ENCODE results near the gene CAMK1. TPM values are rescaled to one million over a fixed set of nuclear protein-coding genes. Genes with fewer than 3 reads are reported as not detected.

The CAMK1 gene
- total RNA-seq, 1 experiment from 2014 or later: 9.7 TPM

GRCh38 chr3:9721015-9721699 is 48.6 kb downstream of the CAMK1 start:
- POLR2A ChIA-PET: no interaction called here
- TF ChIP-seq POLR2AphosphoS5 (IDR thresholded peaks at IDR 0.05; ENCODE audit: low read depth, low read length): no peak
- TF ChIP-seq SIN3A (IDR thresholded peaks at IDR 0.05; ENCODE audit: borderline replicate concordance, insufficient read depth, low read depth, low read length): no peak
- no peak for TF ChIP-seq TCF7L2 (IDR thresholded peaks at IDR 0.05; ENCODE audit: low read depth, low read length)
- TF ChIP-seq, protein P1, sequence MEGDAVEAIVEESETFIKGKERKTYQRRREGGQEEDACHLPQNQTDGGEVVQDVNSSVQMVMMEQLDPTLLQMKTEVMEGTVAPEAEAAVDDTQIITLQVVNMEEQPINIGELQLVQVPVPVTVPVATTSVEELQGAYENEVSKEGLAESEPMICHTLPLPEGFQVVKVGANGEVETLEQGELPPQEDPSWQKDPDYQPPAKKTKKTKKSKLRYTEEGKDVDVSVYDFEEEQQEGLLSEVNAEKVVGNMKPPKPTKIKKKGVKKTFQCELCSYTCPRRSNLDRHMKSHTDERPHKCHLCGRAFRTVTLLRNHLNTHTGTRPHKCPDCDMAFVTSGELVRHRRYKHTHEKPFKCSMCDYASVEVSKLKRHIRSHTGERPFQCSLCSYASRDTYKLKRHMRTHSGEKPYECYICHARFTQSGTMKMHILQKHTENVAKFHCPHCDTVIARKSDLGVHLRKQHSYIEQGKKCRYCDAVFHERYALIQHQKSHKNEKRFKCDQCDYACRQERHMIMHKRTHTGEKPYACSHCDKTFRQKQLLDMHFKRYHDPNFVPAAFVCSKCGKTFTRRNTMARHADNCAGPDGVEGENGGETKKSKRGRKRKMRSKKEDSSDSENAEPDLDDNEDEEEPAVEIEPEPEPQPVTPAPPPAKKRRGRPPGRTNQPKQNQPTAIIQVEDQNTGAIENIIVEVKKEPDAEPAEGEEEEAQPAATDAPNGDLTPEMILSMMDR (IDR thresholded peaks at IDR 0.05): no peak
- TF ChIP-seq REST (IDR thresholded peaks at IDR 0.05; ENCODE audit: insufficient read depth in 1 of 2, low read depth in 2 of 2, low read length in 1 of 2): no peak
- no peaks in the 10 kb centered on the region; the same call in 1 of the 2 replicates for H3K27me3 ChIP-seq (ENCODE audit: control insufficient read depth, insufficient read depth, low read length)
- CTCF ChIA-PET: interaction anchor here (0.7 to 0.9 kb wide), 2 partner anchors 16 to 180 kb away, joined by 3 read pairs; no protein-coding TSS in a partner anchor
- intact Hi-C loops (cut with micrococcal nuclease; ENCODE audit: unreplicated experiment) (no loop called here), in situ Hi-C loops (cut with HindIII; ENCODE audit: low pct_unique_long_range_greater_than_20kb, low sequenced_read_pairs) (no loop called here)
- no peaks in the 10 kb centered on the region for H3K36me3 ChIP-seq (ENCODE audit: control insufficient read depth, insufficient read depth, low read length)
- no peaks in the 10 kb centered on the region for H3K9me3 ChIP-seq (ENCODE audit: control insufficient read depth, insufficient read depth, low read depth, low read length)
- no peak overlapping the region for H3K4me3 ChIP-seq (ENCODE audit: low read depth in 2 of 2, low read length in 2 of 2)
- no peak for ATAC-seq
- H3K27ac ChIP-seq (ENCODE audit: low read length): no peak overlapping the region
- DNase-seq (ENCODE audit: low read depth, low spot score): no peak
- H3K4me1 ChIP-seq (ENCODE audit: control insufficient read depth, insufficient read depth, low read length): no peaks in the 10 kb centered on the region
- BruUV-seq (replicated peaks): no TSS peak

DNA sequence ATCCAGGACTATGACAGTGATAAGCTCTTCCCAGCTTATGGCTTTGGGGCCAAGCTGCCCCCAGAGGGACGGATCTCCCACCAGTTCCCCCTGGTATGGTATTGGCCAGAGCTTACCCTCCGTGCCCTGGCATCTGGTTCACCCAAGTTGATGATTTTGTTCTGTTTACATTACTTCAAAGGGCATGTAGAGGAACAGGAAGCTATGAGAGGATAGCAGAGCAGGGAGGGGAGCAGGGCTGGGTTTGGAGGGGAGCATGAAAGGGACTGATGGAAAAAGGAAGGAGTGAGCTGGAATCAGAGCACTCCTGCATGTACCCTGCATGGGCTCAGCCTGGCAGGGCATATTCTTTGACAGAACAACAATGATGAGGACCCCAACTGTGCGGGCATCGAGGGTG is 51.6 kb downstream of the CAMK1 start:
- intact Hi-C loops (cut with micrococcal nuclease; ENCODE audit: unreplicated experiment) (no loop called here), in situ Hi-C loops (cut with HindIII; ENCODE audit: low pct_unique_long_range_greater_than_20kb, low sequenced_read_pairs) (no loop called here)
- ATAC-seq (no peak), DNase-seq (ENCODE audit: low read depth, low spot score) (no peak)
- TF ChIP-seq, protein P1 (IDR thresholded peaks at IDR 0.05): no peak
- TF ChIP-seq REST (IDR thresholded peaks at IDR 0.05; ENCODE audit: insufficient read depth in 1 of 2, low read depth in 2 of 2, low read length in 1 of 2): no peak
- TF ChIP-seq TCF7L2 (IDR thresholded peaks at IDR 0.05; ENCODE audit: low read depth, low read length): no peak
- TF ChIP-seq SIN3A (IDR thresholded peaks at IDR 0.05; ENCODE audit: borderline replicate concordance, insufficient read depth, low read depth, low read length): no peak
- no peak for TF ChIP-seq POLR2AphosphoS5 (IDR thresholded peaks at IDR 0.05; ENCODE audit: low read depth, low read length)
- POLR2A ChIA-PET: no interaction called here
- 0 out of 2 replicates have a peak, but pooled peaks cover 4% of the 10 kb centered on the region for H3K4me1 ChIP-seq (ENCODE audit: control insufficient read depth, insufficient read depth, low read length)
- no peak overlapping the region for H3K4me3 ChIP-seq (ENCODE audit: low read depth in 2 of 2, low read length in 2 of 2)
- no peak overlapping the region for H3K27ac ChIP-seq (ENCODE audit: low read length)
- no peaks in the 10 kb centered on the region for H3K9me3 ChIP-seq (ENCODE audit: control insufficient read depth, insufficient read depth, low read depth, low read length)
- BruUV-seq (replicated peaks): no TSS peak
- H3K36me3 ChIP-seq (ENCODE audit: control insufficient read depth, insufficient read depth, low read length): no peaks in the 10 kb centered on the region
- CTCF ChIA-PET: no interaction called here
- H3K27me3 ChIP-seq (ENCODE audit: control insufficient read depth, insufficient read depth, low read length): no peaks in the 10 kb centered on the region; the same call in 1 of the 2 replicates

Data from Panc1 (cell line).